Activated T-cell treated with anti-CD3 and anti-CD28 coated beads for 1 hour (primary cell): ENCODE measurements around the gene DUSP15.

Experiments used
- DNase-seq: peaks from one replicate; pipeline ENCODE4 v3.0.0-alpha.2; 2020; ENCODE audit warnings: low read depth

DUSP15 gene

DNA sequence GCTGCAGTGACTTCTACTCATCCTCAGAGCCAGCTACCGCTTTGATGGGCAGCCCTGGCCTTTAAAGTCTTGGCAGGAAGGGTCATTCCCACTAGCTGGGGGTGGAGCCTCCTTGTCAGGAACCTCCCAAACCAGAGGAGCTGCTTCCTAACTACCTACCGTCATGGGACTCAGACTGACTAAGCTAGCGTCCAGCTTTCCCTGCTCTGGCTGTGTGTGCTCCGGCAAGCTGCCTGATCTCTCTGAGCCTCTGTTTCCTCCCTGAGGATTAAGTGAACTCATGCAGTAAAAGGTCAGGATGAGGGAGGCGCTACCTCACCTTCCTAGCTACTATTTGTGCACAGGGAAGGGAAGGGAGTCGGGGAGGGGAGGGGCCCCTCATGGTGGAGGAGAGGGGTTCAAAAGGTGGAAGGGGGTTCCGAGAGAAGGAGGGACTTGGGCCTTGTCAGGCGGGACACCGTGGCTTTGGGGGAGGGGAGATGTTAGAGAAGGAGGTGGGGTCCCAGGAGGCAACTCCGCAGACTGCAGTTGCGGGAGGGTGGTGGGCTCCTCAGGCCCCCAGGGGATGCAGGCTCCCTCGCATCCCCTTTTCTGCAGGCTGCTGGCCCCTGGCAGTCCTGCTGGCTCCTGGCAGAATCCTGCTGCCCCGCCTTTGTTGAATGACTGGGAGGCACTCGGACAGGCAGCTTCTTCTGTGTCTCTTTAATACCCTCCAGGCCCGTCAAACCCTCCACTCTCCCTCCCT lies 9.8 kb downstream of the DUSP15 start:
- no peak for DNase-seq

- no peak for DNase-seq
Measured at GRCh38 chr20:31859998-31860380, 10.3 kb downstream of the DUSP15 start.

- no peak for DNase-seq
Measured at GRCh38 chr20:31859266-31859997, 10.9 kb downstream of the DUSP15 start.

- DNase-seq: no peak
Measured at GRCh38 chr20:31858760-31859083, 11.6 kb downstream of the DUSP15 start.

DNA sequence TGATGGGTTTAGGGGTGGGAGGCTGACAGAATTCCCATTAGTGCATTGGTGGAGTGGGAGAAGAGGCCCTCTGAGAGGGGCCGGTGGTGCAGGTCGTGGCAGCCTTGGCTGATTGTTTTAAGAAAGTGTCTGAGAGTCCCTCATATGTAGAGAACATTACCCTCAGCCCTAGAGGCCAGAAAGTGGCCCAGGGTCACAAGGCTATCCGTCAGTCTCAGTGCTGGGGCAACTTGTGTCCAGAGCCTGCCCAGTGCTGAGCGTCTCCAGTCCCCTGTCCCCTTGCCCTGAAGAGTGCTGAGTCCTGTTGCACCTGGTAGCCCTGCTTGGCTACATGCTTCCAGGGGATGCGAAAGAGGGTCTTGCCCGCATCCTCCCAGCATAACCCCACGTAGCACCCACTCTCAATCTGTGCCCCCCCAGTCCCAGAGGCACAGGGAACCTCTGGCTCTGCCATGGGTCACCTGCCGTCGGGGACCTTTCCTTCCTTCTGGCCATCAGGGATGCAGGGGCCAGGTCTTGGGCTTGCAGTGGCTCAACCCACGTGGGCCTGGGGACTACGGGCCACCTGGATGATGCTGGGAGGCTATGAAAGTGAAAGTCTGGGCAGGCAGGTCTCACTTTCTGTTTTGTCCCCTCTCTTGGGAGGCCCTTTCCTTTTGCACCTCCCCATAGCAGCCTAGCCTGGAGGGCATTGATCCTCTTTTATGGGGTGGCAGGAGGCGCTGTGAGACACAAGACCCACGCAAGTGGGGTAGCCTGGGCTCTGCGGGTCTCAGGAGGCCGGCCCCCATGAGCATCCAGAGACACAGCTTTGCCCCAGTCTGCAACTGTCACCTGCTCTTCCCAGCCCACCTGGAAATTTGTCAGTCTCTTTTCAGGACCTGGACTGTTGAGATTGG lies 12.2 kb downstream of the DUSP15 start:
- no peak for DNase-seq

GRCh38 chr20:31856516-31856915 lies 13.8 kb downstream of the DUSP15 start:
- no peak for DNase-seq

- DNase-seq: no peak
Measured at GRCh38 chr20:31853481-31853880, 16.8 kb downstream of the DUSP15 start.

DNA sequence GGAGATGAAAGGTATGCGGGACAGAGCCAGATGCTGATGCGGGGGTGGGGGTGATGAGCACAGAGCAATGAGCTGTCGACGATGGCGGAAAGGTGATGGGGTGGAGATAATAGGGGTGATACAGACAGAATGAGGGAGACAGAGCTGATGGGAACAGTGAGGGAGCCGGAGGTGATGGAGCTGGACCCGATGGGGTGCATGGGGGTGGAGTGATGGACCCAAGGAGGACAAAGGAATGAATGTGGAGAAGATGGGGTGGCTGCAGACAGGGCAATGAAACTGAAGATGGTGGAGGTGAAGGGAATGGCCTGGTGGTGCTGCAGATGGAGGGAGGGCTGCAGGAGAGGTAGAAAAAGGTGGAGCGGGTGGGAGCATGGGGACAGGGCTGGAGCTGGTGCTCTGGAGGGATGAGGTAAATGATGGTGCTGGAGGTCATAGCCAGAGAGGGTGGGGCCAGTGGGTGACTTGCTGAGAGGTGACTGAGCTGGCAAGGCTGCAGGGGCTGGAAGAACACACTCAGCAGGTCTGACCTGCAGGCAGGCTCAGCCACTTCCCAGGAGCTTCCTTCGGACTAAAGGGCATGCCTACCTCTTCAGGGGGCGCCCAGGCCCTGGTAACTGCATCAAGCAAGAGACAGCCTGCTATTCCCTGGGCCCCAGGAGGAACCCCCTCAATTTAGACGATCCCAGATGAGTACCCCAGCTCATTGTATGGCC lies 18.9 kb downstream of the DUSP15 start:
- no peak for DNase-seq

DNA sequence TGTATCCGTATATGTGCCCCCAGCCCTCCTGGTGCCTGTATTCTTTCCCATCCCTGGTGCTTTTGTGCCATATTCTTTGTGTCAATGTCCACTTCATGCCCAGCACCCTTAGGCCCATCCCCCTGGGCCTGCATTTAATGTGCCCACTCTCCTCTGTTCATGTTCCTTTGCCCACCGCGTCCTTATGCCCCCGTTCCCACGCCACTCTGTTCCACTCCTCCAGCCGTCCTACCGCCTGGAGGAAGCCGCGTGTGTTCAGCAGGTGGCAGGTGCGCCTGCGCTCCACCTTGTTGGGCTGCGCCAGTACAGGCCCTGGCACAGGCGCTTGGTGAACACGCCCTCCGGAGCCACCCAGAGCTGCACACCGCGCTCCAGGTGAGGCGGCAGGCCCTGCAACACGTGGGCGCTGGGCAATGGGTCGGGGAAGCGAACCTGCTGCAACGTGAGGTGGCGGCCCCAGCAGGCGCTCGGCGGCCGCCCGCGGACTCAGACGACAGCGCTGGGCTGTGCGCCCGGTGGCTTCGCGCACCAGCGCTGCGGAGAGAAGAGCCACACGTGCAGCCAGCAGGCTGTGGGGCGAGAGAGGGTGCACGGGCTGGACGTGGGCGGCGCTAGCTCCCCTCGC lies 20.9 kb downstream of the DUSP15 start:
- DNase-seq: no peak

DNA sequence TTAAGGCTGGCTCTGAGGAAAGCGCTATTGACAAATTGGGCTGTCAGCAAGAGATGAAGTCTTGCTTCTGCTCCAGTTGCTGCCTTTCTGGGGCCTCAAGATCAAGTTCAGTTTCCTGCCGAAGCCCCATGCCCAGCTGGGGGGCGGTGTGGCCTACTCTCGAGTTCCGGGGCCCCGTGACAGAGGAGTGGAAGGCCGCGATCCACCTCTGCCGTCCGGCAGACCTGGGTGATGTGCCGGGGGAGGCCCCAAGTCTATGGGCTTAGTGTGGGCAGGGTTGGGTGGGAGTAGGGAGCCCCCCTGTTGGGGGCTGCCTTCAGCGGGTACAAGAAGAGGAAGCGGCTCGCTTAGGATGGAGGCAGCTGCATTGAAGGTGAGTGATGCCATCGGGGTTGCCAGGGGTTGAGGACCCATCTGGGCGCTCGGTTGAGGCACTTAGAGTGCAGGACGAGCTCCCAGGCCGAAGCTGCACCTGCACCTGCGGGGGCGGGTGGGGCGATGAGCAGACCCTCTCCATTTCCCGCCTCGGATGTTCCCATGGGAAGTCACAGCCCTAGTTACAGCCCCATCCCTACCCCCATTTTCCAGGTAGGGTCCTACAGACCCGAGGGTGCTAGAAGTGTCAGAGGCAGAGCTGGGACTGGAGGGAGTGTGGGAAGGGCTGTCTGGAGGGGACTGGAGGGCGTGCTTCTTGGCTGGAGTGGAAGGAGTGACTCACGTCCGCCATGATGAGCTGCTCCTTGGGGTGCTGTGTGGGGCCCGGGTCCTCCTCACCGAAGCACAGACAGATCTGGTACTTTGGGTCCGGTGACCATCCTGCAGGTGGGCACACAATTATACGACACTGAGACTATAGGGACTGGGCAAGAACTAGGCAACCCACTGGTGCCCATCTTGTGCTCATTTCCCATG lies 22.0 kb downstream of the DUSP15 start:
- no peak for DNase-seq

DNA sequence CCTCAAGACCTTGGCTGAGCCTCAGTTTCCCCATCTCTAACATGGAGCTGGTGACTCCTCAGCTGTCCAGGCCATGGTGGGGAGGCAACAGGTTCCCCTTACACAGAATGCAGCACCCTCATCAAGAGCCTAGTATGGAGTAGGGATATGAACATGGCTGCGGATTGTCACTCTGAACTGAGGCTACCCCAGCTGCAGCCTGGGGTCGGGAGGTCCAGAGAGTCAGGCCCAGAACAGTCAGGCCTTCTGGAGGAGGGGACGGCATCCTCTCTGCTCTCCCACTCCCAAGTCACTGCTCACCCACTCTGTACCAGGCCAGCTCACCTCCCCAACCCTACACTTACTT lies 23.6 kb downstream of the DUSP15 start:
- no peak for DNase-seq

- DNase-seq: no peak
Measured at GRCh38 chr20:31845300-31845863, 24.9 kb downstream of the DUSP15 start, which contains the start of gene FOXS1. Gene FOXS1, minus strand, starts transcription at chr20:31845604. Its CDS starts 62 bp downstream, at chr20:31845542.

GRCh38 chr20:31844737-31845299 lies 25.5 kb downstream of the DUSP15 start:
- DNase-seq: no peak

- no peak for DNase-seq
Measured at GRCh38 chr20:31843881-31844280, 26.4 kb downstream of the DUSP15 start.

DNA sequence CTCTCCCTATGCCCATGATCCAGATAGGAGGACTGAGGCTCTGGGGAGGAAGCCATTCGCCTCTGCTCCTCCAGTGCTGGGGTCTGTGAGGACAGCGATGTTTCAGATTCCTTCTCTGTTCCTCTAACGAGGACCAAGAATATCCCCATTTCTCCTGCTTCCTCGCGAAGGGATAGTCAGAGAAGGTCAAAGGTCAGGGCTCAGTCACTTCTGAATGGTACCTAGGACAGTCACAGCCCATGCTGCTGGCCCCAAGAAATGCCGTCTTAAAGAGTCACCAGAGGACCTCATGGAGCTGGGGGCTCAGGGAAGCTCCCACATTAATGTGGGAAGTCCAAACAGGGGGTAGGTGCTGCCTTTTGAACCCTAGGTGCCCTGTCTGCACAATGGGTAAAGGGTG lies 27.0 kb downstream of the DUSP15 start:
- no peak for DNase-seq

DNA sequence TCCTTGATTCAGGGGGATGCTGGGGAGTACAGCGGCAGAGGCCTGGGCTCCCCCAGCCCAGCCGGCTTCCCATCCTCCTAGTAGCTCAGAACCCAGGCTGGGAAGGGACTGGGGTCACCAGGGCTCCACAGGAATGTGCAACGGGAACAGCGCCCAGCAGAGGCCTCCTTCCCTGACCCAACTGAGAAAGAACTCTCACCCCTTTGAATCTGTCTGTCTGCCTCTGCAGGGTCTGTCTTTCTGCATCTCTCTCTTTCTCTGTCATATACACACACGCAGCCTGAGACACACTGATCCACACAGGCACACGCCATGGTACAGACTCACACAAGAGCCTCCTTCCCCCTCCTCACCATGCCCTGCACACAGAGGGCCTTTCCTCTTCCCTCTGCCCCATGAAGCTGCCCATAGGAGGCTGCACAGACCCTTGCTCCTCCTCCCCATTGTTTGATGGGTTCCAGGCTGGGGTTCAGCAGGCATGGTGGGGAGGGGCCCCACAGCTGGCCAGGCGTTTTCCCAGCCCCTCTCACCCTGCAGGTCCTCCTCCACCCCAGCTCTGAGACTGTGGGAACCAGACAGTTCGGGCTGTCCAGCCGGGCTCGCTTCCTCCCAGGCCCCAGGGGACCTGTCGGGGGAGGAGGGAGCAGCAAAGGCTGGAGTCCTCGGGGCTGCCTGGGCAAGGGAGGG lies 27.7 kb downstream of the DUSP15 start:
- DNase-seq: no peak

DNA sequence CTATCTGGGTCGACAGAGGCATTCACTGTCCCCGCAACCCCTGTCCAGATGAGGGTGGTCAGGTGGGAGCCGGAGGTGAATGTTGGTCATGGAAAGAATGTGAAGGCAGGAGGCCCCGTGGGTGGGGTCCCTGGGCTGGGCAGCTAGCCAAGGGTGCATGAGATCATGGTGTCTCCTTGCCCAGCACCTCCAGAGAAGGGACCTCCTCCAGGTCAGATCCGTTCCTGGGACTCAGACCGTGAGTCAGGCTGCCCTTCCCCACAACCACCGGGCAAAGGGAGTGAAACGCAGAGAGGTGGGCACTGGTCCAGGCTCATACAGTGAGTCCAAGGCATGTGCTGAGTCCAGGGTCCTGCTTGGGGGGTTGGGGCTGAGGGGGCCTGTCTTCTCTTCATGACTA lies 28.4 kb downstream of the DUSP15 start:
- DNase-seq: no peak

DNA sequence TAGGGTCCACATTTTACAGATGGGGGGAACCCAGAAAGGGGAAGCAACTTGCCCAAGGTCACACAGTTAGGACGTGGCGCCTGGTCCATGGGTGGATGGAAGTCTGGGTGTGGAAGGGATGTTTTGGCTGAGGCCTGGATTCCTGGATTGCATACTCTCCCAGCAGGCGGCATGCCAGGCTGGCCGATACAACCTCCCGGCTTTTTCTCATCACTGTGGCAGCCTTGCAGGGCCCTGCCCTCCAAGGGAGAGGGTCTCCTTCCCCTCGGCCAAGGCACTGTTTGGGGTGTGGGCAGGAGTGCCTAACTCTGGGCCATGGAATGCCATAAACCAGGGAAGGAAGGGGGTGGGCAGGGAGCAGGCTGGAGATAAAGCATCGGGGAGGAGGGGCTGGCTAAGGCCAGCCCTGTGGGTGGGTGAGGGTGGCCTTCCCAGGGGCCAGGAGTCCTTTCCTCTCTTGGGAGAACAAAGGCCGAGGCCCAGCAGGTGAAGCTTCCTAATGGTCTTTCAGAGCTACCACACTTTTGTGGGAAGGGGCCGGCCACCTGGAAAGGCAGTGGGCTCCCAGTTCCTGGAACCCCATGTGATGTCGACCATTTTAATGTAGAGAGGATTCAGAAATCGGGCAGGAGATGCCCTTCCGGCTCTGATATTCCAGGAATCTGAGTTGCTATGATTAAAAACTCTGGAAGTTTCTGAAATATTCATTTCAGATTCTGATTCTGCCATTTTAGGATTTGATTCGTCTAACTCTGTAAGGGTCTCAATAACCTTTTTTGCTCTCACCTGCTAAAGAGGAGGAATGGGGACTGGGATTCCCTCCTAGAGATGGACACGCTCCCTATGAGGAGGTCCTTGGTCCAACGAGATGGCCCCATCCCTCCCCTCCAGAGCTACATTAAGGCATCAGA lies 29.2 kb downstream of the DUSP15 start:
- DNase-seq: no peak
